NCI-H187 (cell line): ENCODE data around the gene LAG3.
A peak's percentile ranks its signal among the peaks of the same experiment; 100 is the strongest.
"Not testable (repeated sequence)": the region's sequence is repeated elsewhere in the genome, so short reads cannot be mapped to it uniquely, and the experiment has no call there.

ENCODE experiments used
- DNase-seq, 2 experiments: peaks; one replicate each; lab custom pipeline; 2025; lab: John Stamatoyannopoulos, UW

The LAG3 gene

DNA sequence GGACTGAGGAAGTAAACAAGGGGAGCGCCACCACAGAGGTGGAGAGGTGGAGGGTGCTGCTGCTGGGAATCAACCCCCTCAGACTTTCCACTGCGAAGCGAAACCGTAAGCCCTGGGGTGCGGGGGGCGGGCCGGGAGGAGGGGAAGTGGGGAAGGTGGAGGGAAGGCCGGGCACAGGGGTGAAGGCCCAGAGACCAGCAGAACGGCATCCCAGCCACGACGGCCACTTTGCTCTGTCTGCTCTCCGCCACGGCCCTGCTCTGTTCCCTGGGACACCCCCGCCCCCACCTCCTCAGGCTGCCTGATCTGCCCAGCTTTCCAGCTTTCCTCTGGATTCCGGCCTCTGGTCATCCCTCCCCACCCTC lies at the start of gene LAG3:
Gene LAG3, plus strand, starts transcription at position 190 of the 365 bp plus-strand sequence. CDS start 333 bp downstream, outside the sequence.
- DNase-seq: no peak

DNA sequence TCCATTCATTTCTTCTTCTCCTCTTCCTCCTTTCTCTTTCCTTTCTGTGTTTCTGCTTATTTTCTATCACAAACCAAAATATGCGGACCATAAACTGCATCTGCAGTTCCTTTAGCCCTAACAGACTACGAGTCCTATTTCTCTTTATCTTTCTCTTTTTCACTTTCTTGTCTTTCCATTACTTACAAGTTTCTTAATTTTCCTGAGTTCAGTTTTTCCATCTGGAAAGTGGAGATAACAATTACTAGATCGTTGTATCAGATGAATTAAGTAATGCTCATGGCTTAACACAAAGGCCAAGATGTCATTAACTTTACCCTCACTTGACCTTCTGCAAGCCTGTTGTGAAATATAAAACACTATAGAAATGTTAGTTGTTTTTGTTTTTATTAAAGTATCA lies 49.5 kb upstream of the LAG3 start:
- DNase-seq: no peak

DNA sequence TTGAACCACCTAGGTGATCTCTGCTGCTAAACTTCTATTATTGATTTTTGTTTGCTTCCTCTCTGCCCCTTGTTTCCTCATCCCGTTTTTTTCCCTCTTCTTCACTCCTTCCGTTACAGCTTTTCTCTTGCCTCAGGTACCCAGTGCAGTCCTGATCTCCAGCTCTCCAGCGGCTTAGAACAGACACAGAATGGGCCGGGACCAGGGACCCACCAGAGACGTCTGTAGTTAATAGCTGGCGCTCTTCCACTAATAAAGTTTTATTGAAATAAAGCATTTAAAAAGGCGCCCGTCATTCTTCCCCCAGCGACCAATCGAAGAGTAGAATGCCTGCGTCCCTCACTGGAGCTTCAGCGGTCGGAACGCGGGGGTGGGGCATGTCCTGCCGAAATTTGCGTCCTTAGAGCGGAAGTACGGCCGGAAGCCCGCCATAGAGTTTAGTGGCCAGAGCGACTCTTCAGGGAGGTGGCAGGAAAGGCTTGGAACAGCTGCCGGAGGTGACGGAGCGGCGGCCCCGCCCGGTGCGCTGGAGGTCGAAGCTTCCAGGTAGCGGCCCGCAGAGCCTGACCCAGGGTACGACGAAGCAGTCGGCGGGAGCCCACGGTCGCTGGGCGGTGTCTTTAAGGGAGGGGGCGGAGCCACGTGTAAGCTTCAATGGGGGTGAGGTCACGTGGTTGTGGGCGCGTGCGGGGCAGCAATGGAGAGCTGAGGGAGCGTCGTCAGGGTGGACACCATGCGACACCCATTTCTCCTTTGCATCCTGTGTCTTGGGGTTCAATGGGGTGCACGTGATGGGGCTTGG lies 48.5 kb upstream of the LAG3 start, which contains the start of gene COPS7A:
Gene COPS7A, plus strand, starts transcription at position 440 of the 802 bp plus-strand sequence. CDS start 611 bp downstream, outside the sequence.
- peak; percentile 89 to 97 for DNase-seq

DNA sequence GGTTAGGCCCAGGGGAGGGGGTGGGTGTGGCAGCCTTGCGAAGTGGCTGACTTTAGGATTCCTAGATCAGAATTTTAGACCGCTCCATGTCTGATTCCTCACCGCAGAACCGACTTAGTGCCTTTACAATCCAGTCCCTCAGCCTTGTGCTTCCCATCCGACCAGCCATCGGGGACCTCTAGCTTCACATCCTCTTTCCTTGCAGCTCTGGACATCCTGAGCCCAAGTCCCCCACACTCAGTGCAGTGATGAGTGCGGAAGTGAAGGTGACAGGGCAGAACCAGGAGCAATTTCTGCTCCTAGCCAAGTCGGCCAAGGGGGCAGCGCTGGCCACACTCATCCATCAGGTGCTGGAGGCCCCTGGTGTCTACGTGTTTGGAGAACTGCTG lies 47.9 kb upstream of the LAG3 start:
- no peak for DNase-seq

DNA sequence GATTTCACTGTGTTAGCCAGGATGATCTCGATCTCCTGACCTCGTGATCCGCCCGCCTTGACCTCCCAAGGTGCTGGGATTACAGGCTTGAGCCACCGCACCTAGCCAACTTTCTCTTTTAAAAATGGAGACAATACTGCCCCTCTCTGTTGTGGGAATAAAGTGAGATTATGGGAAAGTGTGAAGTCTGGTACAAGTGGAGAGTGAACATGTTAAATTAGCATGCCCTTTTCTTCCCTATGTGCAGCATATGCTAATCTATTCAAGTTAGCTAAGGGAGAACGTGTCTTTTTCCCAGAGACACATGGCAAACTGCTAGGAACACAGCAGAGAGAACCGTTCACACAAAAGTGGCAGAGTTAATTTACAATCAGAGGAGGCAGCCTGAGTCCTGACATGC lies 47.0 kb upstream of the LAG3 start:
- no peak for DNase-seq

DNA sequence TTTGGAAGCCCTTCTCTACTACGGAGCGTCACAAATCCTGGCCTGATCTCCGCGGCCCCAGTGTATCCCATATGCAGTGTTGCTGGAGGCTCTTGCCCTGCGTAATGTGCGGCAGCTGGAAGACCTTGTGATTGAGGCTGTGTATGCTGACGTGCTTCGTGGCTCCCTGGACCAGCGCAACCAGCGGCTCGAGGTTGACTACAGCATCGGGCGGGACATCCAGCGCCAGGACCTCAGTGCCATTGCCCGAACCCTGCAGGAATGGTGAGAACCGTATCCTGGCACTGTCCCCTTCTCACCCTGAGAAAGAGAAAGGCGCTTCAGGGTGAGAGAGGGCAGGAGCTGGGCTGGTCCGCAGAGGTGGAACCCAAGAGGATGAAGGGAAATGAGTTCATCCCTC lies 43.1 kb upstream of the LAG3 start:
- DNase-seq: no peak

DNA sequence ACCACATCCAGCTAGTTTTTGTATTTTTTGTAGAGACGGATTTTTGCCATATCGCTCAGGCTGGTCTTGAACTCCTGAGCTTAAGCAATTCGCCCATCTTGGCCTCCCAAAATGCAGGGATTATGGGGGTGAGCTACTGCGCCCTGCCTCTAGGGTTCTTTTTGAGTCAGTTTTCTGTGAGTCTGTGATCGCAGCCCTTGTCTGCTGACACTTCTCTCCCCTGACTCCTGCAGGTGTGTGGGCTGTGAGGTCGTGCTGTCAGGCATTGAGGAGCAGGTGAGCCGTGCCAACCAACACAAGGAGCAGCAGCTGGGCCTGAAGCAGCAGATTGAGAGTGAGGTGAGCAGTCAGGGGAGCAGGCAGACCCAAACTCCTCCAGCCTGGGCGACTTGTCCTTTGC lies 42.2 kb upstream of the LAG3 start:
- no peak for DNase-seq

DNA sequence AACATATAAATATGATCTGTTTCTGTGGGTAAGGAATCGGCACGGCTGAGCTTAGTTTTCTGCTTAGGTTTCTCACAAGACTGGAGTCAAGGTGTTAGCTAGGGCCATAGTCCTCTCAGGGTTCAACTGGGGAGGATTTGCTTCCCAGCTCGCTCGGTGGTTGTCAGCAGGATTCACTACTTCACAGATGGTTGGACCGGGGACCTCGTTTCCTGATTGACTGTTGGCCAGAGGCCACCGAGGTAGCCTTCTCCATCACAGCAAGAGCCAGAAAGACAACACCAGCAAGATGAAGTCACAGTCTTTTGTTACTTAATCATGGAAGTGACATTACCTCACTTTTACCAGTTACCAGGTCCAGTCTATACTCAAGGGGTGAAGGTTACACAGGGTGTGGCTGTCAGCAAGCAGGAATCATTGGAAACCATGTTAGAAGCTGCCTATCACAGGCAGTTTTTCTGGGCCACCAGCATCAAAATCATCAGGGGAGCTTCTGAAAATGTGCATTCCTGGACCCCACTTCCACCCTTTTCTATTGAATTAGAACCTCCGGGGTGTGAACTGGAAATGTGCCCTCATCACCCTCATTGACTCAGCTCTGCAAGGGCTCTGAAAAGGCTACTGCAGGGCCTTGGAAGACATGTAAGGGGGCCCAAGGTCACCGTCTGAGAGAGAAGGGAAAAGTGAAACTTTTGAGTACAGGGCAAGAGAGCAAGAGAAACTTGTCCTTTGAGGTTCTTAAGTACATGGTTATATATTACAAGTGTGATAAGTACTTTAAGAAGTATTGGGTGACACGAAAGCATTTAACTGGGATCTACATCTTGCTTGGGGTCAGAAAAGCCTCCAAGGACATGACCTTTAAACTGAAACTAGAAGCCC lies 37.6 kb upstream of the LAG3 start:
- DNase-seq: no peak

DNA sequence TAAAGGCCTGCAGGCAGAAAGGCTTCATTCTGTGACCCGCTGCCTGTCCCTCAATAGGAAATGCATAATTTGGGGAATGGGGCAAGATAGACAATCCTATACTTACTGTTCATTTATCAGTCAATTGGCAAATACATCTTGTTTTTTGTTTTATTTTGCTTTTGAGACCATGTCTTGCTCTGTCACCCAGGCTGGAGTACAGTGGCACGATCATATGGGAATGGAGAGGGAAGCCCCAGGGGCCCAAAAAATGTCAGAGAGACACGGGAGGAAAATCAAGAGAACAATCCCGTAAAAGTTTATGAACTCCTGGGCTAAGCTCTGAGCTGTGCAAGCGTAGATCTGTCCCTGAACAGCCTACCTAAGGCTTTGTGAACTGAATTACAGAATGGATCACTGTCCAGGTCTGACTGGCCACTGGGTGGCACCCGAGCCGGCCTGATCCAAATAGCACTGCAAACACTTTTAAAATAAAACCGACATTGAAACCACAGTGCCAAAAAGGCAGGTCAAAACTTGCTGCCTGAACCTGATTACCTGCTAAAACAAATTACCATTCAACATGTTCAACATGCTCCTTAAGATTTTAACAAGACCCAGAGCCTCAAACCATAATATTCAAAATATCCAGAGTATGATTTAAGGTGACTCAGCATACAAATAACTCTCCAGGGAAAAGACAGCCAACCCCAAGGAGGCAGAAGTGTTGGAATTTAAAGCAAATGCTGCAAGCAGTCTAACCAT lies 36.7 kb upstream of the LAG3 start:
- peak in 1 of 2 experiments; percentile 28 for DNase-seq

DNA sequence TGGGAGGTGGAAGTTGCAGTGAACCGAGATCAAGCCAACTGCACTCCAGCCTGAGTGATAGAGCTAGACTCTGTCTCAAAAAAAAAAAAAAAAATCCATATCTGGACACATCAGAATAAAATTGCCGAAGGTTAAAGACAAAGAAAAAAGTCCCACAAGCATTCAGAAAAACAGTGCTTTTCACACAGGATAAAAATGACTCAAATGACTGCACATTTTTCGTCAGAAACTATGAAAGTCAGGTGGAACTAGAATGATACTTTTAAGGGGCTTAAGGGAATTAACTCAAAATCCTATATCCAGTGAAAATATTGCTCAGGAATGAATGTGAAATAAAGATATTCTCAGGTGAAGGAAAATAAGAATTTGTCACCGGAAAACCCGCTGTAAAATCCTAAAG lies 35.6 kb upstream of the LAG3 start:
- no peak for DNase-seq

DNA sequence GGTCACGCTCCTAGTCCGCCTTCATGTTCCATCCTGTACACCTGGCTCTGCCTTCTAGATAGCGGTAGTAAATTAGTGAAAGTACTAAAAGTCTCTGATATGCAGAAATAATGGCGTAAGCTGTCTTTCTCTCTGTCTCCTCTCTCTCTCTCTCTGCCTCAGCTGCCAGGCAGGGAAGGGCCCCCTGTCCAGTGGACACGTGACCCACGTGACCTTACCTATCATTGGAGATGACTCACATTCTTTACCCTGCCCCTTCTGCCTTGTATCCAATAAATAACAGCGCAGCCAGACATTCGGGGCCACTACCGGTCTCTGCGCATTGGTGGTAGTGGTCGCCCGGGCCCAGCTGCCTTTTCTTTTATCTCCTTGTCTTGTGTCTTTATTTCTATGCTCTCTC lies 30.2 kb upstream of the LAG3 start:
- not testable (repeated sequence) for DNase-seq

DNA sequence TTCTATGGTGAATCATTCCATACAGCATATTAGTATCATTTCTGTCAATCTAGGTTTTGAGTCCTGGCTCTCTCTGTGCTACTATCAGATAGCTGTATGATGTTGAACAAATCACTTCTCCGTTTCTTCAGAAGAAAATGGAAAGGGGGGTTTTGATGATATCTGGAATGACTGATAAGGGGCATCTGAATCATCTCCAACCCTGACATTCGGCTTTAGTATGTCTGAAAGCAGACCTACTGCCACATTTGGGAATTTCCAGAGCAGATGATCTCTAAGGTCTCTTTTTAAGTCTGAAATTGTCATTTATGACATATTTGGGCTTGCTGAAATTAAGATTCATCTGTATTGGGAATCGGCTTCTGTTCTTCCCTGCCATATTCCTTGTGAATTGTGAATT lies 29.5 kb upstream of the LAG3 start:
- DNase-seq: no peak

DNA sequence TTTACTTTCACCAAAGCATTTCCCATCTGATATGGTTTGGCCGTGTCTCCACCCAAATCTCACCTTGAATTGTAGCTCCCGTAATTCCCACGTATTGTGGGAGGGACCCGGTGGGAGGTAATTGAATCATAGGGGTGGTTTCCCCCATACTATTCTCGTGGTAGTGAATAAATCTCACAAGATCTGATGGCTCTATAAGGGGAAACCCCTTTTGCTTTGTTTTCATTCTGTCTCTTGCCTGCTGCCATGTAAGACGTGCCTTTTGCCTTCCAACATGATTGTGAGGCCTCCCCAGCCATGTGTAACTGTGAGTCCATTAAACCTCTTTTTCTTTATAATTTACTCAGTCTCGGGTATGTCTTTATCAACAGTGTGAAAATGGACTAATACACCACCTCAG lies 29.0 kb upstream of the LAG3 start:
- DNase-seq: not testable (repeated sequence)

DNA sequence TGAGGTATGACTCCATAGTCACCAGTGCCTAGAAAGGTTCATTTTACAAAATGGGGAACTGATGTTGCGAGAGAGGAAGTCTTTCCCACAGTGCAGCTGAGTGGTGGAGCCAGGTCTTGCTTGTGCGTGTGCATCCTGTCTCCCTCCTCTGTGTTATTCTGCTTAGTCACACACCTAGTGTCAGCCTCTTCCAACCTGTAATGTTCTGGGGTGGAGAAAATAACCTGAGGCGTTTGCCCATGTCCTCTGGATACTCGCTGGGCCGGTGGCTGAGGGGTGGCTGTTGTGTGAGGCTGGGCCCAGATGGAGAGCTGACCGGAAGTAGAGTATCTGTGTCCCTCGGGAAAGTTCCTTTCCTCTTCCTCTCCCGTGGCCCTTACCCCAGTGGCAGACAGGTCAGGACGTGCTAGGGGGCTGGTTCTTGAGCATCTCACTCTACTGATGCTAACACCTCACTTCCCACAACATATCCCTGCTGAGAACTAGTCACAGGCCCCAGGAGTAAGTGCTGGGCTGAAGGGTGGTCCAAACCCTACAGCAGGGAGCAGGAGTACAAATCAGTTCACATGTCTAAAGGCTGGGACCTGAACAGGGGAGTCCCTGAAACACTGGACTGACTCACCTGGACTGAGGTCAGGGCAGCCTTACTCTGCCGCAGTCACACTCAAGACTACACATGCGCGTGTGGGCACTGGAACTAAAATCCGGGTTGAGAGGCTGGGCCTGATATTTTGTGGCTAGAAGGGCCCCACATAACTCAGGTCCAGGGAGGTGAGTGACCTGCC lies 26.4 kb upstream of the LAG3 start:
- DNase-seq: no peak

DNA sequence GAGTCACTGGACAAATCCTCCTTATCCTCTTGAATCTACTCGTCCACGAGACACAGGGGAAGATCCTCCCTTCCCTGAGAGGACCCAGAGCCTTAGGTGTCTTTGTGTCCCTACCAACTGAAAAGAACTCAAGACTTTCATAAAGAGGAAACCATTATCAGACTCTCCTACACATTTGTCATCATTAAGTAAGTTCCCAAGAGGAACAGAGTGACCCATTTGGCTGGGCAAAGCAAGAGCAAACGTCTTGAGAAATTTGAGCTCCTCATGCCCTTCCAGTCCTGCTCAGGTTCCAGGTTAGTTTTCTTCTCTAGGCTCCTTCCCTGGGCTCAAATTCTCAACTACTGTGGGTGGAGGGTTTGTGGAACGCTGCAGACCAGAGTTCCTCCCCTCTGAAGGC lies 25.1 kb upstream of the LAG3 start:
- no peak for DNase-seq

DNA sequence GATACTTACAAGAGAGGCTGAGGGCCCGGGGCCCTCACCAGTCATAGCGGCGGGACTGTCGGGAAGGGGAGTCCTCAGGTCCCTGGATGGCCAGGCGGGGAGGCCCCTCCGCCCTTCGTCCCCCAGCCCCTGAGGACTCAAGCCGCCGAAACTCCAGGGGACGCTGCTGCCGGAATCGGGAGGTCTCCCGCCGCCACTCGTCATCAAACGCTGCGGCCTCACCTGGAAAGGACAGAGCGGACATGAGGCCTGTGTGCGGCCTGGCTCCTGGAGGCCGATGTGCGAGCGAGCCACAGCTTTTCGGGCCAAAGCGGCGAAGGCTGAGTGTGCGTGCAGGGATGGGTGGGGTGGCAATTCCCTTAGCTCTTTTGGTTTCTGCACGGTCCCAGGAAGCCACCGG lies 23.6 kb upstream of the LAG3 start:
- DNase-seq: no peak

DNA sequence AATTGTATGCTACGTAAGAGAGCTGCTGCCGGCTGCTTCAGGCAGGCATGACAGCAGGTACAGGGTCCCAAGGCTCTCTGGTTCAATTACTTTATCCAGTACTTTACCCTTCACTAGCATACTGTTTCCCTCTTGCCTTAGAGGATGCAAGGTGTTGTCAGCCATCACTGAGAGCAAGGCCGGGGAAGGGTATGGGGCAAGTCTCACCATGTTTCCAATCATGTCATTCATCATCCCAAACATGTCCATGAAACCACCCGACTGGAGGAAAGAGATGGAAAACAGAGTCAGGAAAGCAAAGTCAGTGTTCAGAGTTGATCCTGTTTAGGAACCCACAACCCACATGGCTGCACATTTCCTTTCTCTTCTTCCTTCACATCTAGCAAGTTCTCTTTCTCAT lies 21.8 kb upstream of the LAG3 start:
- DNase-seq: no peak

DNA sequence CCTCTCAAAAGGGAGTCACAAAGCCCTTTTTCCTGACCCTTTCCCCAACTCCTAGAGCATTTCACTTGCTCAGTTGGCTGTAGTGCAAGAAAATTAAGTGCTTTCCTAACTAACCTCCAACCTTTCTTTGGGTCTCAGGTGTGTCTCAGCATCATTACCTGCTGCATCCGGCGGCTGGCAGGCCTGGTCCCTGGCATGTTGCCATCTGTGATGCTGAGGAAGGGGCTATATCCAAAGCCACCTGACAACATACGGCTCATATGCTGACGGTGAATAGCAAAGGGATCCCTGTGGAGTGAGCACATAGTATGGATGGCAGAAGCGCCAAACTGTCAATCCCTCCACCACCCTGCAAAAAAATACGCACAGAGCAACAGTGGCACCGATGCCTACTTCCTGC lies 20.6 kb upstream of the LAG3 start:
- DNase-seq: no peak

DNA sequence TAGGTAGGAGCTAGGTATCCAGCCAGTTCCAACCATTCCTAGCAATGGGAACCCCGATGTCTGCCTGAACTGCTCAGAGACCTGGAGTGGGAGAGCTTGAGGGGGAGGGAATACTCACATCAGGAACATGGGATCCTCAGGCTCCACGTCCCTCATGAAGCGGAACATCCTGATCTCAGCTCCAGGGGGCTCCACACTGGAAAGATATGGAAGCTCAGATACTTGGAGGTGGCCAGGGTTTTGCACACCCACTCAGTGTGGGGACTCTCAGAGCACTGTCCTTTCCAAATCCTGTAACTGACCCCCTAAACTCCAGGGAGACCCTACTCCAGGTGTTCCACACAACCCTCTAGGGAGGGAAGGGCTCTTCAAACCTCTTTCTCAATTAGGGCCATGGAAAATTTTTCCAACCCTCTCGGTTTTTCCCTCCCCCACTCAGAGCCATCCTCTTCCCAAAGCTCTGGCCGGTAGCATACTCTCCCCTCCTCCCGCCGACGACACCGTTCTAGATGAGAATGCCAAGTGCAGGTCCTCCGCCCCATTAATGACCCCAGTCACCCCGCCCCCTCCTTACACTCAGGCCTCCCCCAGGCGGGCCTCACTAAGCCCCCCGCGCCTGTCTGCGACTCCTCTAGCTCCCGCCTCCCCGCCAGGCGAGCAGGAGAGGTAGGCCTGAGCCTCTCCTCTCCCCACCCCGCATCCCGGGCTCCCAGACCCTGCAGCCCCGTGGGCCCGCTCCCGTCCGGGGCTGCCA lies 20.0 kb upstream of the LAG3 start:
- no peak for DNase-seq

DNA sequence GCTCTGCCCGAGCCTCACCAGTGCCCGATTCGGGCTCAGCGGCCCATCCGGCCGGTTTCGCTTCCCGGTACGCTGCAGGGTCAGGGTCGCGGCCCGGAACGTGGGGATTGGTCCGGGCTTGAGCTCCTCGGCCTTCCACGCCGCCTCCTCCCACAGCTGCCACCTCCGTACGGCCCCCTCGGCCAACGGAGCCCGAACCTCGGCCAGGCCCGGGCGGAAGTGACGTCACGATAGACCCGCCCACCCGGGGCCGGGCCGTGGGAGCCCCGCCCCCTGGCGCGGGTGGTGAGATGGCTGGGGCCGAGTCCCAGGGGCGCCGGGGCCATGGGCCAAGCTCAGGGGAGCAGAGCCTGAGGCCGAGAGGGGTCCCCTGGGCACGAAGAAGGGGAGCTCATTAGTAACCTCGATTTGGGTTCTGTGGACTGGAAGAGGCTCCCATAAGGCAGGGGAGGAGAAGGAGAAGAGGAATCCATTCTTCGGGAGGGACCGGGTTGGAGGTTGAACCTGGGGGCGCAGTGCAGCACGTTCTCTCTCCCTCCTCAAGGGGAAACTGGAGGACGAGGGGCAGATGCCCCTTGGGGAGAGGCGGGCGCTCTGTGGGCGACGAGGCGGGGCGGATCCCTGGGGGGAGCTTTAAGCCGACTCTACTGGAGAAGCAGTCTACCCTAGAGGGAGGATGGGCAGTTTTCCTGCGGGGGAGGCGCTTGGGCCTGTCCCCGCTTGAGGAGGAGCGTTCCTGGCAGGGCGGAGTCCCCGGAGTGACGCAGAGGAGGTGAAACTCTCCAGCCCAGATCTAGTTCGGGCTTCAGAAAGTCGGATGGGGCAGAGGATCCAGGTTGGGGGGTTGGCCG lies 19.2 kb upstream of the LAG3 start, which contains the start of gene MLF2:
Gene MLF2, minus strand, starts transcription at position 221 of the 851 bp plus-strand sequence. CDS start 807 bp downstream, outside the sequence.
- peak; percentile 90 to 95 for DNase-seq
